Measurements from ENCODE around the gene LGR6. TPM values are rescaled to one million over a fixed set of nuclear protein-coding genes. Genes with fewer than 3 reads are reported as not detected.
"Not testable (repeated sequence)": the region's sequence is repeated elsewhere in the genome, so short reads cannot be mapped to it uniquely, and the experiment has no call there.

Gene LGR6
- total RNA-seq, 3 donors from 2014 or later, result 2.6 to 11.3 TPM; not detected in 1

- no peak for DNase-seq (ENCODE audit: low spot score in 2 of 2)
- H3K9me3 ChIP-seq, result no peaks in the 10 kb centered on the region
- TF ChIP-seq POLR2AphosphoS5 (IDR thresholded peaks at IDR 0.05) (no peak), POLR2A (IDR thresholded peaks at IDR 0.05) (no peak), CTCF (IDR thresholded peaks at IDR 0.05) (no peak)
- no peaks in the 10 kb centered on the region for H3K36me3 ChIP-seq
- no peaks in the 10 kb centered on the region for H3K27me3 ChIP-seq
- peak overlapping the region in 1 of 2 donors; percentile 89 for H3K27ac ChIP-seq
- intact Hi-C loops (cut with DNase I; ENCODE audit: low total_unique reads), result no loop called here
- no peaks in the 10 kb centered on the region for H3K4me1 ChIP-seq
- peak overlapping the region in 2 of 3 donors; percentile 90 to 91 for H3K4me3 ChIP-seq
Observed at GRCh38 chr1:202348005-202348508, 154.5 kb downstream of the LGR6 start.

GRCh38 chr1:202348509-202349205 lies 155.1 kb downstream of the LGR6 start, which contains the start of gene PPP1R12B:
TSS of gene PPP1R12B (plus strand) at chr1:202348699. CDS start at chr1:202348852, 153 bp downstream.
- peak within 1 kb of the TSS; percentile 89 for H3K27ac ChIP-seq
- no peaks in the 10 kb centered on the region for H3K36me3 ChIP-seq
- H3K4me1 ChIP-seq, result no peaks in the 10 kb centered on the region
- DNase-seq (ENCODE audit: low spot score in 2 of 2), result peak; percentile 97 to 99
- no peaks in the 10 kb centered on the region for H3K27me3 ChIP-seq
- intact Hi-C loops (cut with DNase I; ENCODE audit: low total_unique reads), result no loop called here
- no peaks in the 10 kb centered on the region for H3K9me3 ChIP-seq
- peak; percentile 76 to 88 (median 82) for TF ChIP-seq POLR2AphosphoS5 (IDR thresholded peaks at IDR 0.05)
- TF ChIP-seq CTCF (IDR thresholded peaks at IDR 0.05), result no peak
- peak within 1 kb of the TSS; percentile 82 to 91 (median 90) for H3K4me3 ChIP-seq

- peak in 1 of 2 donors; percentile 32 for DNase-seq (ENCODE audit: low spot score in 2 of 2)
- Histone ChIP-seq H3K27ac (peak overlapping the region; percentile 89), H3K27me3 (no peaks in the 10 kb centered on the region), H3K36me3 (no peaks in the 10 kb centered on the region), H3K4me1 (no peaks in the 10 kb centered on the region), H3K9me3 (no peaks in the 10 kb centered on the region), H3K4me3 (peak overlapping the region; percentile 82 to 91 (median 90))
- no peak for TF ChIP-seq POLR2A (IDR thresholded peaks at IDR 0.05)
- intact Hi-C loops (cut with DNase I; ENCODE audit: low total_unique reads), result no loop called here
Observed at GRCh38 chr1:202349206-202349928, 155.8 kb downstream of the LGR6 start.

GRCh38 chr1:202351725-202352124 lies 158.1 kb downstream of the LGR6 start:
- TF ChIP-seq POLR2A (IDR thresholded peaks at IDR 0.05) (no peak), POLR2AphosphoS5 (IDR thresholded peaks at IDR 0.05) (no peak), CTCF (IDR thresholded peaks at IDR 0.05) (no peak)
- H3K27ac ChIP-seq, result no peak overlapping the region
- H3K4me3 ChIP-seq, result no peak overlapping the region
- no peaks in the 10 kb centered on the region for H3K27me3 ChIP-seq
- no peaks in the 10 kb centered on the region for H3K4me1 ChIP-seq
- H3K36me3 ChIP-seq, result no peaks in the 10 kb centered on the region
- no peak for DNase-seq (ENCODE audit: low spot score in 2 of 2)
- intact Hi-C loops (cut with DNase I; ENCODE audit: low total_unique reads), result no loop called here
- H3K9me3 ChIP-seq, result no peaks in the 10 kb centered on the region

GRCh38 chr1:202352583-202353197 lies 159.1 kb downstream of the LGR6 start:
- H3K4me3 ChIP-seq; H3K27me3 ChIP-seq; DNase-seq (ENCODE audit: low spot score in 2 of 2); intact Hi-C loops (cut with DNase I; ENCODE audit: low total_unique reads); H3K4me1 ChIP-seq; H3K9me3 ChIP-seq; H3K27ac ChIP-seq; H3K36me3 ChIP-seq: not testable (repeated sequence)

Measured in breast epithelium (tissue), 4 donors.